Thymus (tissue), 11 donors: ENCODE measurements around the gene FBLN7. TPM values are rescaled to one million over a fixed set of nuclear protein-coding genes. Genes with fewer than 3 reads are reported as not detected.
"Not testable (repeated sequence)": the region's sequence is repeated elsewhere in the genome, so short reads cannot be mapped to it uniquely, and the experiment has no call there.

Experiments
- DNase-seq, 9 donors: peaks; one replicate each; pipeline ENCODE4 v3.0.0-alpha.2; 2013; ENCODE audit warnings: low spot score in 9 of 9, low read depth in 6 of 9, missing footprints in 1 of 9
- H3K27ac ChIP-seq, 2 donors: one replicate each; pipeline ENCODE4 v1.5.1; 2013; ENCODE audit warnings: control low read depth in 1 of 2, low read depth in 1 of 2, low read length in 1 of 2, mild to moderate bottlenecking in 1 of 2, moderate library complexity in 1 of 2
- H3K27me3 ChIP-seq, 2 donors: one replicate each; pipeline ENCODE4 v1.5.1; 2013; ENCODE audit warnings: low read length in 1 of 2; ENCODE audit not compliant: control insufficient read depth in 2 of 2, insufficient read depth in 1 of 2
- H3K36me3 ChIP-seq, 2 donors: one replicate each; pipeline ENCODE4 v1.5.1; 2013; ENCODE audit warnings: low read length in 1 of 2, mild to moderate bottlenecking in 1 of 2, moderate library complexity in 1 of 2; ENCODE audit not compliant: control insufficient read depth in 2 of 2, insufficient read depth in 2 of 2
- H3K4me1 ChIP-seq, 2 donors: one replicate each; pipeline ENCODE4 v1.5.1; 2013; ENCODE audit warnings: low read length in 2 of 2; ENCODE audit not compliant: control insufficient read depth in 2 of 2, insufficient read depth in 2 of 2
- H3K4me3 ChIP-seq, 2 donors: one replicate each; pipeline ENCODE4 v1.5.1; 2013; ENCODE audit warnings: low read length in 2 of 2, control low read depth in 1 of 2, mild to moderate bottlenecking in 1 of 2
- H3K9me3 ChIP-seq, 2 donors: one replicate each; pipeline ENCODE4 v1.5.1; 2013; ENCODE audit warnings: low read length in 1 of 2, mild to moderate bottlenecking in 1 of 2; ENCODE audit not compliant: control insufficient read depth in 2 of 2, insufficient read depth in 1 of 2
- WGBS: extraction: QIAGEN DNeasy Blood & Tissue Kit; methylation state at CpG from one replicate; pipeline ENCODE4 v1.1.7; 2013; 5-methylcytosine and 5-hydroxymethylcytosine counted together
- polyA plus RNA-seq: library from polyadenylated mRNA; stranded (reverse); fragments of 200-250 nt; gene quantifications from one replicate; pipeline ENCODE4 v1.2.3, GENCODE V29; 2013
- total RNA-seq: library from RNA; stranded (reverse); fragments of 120-200 nt; gene quantifications from one replicate; pipeline ENCODE4 v1.2.4, GENCODE V29; 2013
- donor health status: healthy.

The FBLN7 gene
- total and polyA plus RNA-seq, 2 donors: 4.8 to 6.0 TPM

DNA sequence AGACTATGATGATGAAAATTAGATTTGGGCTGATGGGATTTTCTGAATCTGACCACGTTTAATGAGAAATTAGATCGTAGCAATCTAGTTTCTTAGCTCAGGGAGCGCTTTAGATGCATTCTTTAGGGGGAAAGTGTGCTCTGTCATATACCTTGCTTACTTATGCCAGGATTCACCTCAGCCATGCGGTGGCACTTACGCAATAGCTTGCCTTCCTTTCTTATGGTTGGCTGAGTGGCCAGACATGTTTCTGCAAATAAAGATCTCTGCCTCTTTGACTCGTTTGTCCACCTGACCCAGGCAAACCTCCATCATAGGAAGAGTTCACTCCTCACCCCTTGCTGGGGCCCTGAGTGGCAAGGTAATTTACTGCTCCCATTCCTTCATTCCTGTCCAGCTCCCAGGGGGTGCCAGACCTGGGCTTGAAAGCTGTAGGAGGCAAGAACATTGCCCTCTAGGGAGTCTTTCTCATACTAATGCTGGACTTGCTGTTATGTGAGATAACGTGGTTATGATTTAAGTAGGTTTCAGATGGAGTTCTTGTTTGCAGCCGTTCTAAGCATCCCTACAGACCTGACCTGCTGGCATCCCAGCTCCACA, 57.1 kb downstream of the FBLN7 start:
- no peak for DNase-seq
- H3K9me3 ChIP-seq: no peaks in the 10 kb centered on the region
- H3K4me1 ChIP-seq: peaks cover 10 to 32% of the 10 kb centered on the region in 2 donors
- H3K27me3 ChIP-seq: no peaks in the 10 kb centered on the region
- H3K36me3 ChIP-seq: no peaks in the 10 kb centered on the region
- H3K27ac ChIP-seq: no peak overlapping the region
- H3K4me3 ChIP-seq: no peak overlapping the region
- WGBS: 96% methylated on average over 8 of the region's 8 CpGs

GRCh38 chr2:112195950-112196349, 57.8 kb downstream of the FBLN7 start:
- Histone ChIP-seq H3K4me1 (peaks cover 12 to 32% of the 10 kb centered on the region in 2 donors), H3K27me3 (no peaks in the 10 kb centered on the region), H3K36me3 (no peaks in the 10 kb centered on the region), H3K9me3 (peaks cover 0 to 3% of the 10 kb centered on the region in 2 donors), H3K4me3 (no peak overlapping the region), H3K27ac (peak overlapping the region in 1 of 2 donors; percentile 25)
- peak in 1 of 9 donors; percentile 57 for DNase-seq

DNA sequence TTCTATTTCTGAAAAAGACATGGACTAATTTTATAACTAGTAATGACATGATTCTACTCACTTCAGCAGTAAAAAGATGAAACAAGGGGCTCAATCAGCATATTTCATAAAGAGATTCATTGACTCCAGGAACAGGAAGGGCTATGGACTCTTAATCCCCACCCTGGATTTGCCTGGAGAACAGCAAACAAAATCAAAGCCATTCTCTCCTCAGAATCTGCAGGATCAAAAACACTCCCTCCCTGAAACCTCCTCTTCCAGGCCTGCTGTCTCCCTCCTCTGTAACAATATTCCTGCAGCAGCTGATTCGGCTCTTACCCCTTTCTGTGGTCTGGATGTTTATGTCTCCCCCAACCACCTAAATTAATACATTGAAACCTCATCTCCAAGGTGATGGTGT, 59.7 kb downstream of the FBLN7 start:
- H3K9me3 ChIP-seq: peaks cover 0 to 3% of the 10 kb centered on the region in 2 donors
- no peak overlapping the region for H3K27ac ChIP-seq
- H3K4me1 ChIP-seq: peaks cover 14 to 34% of the 10 kb centered on the region in 2 donors
- H3K36me3 ChIP-seq: no peaks in the 10 kb centered on the region
- no peaks in the 10 kb centered on the region for H3K27me3 ChIP-seq
- WGBS: 96% methylated on average over 1 of the region's 1 CpG
- H3K4me3 ChIP-seq: no peak overlapping the region
- no peak for DNase-seq

- H3K36me3 ChIP-seq: no peaks in the 10 kb centered on the region
- H3K9me3 ChIP-seq: peaks cover 0 to 3% of the 10 kb centered on the region in 2 donors
- H3K4me3 ChIP-seq: no peak overlapping the region
- no peak overlapping the region for H3K27ac ChIP-seq
- no peaks in the 10 kb centered on the region for H3K27me3 ChIP-seq
- no peak for DNase-seq
- peaks cover 14 to 34% of the 10 kb centered on the region in 2 donors for H3K4me1 ChIP-seq
Observed at GRCh38 chr2:112198780-112199179, 60.6 kb downstream of the FBLN7 start.

DNA sequence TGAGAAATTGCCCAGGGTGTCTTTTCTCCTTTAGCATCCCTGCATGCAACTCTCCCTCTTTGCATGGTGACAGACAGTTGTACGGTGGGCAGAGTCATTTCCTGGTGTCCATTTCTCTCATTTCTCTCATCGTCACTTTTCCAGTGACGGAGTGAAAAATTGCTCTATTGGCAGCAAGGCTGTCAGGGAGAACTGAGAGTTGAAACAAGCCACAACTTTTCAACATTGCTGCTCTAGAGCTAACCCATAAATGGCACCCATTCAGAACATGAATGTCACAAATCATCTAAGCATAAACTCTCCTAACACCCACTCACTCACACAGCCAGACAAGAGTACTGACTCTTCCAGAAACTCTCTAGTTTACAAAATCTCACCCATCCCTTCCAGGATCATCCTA, 61.0 kb downstream of the FBLN7 start:
- Histone ChIP-seq H3K4me3 (no peak overlapping the region), H3K27me3 (no peaks in the 10 kb centered on the region), H3K4me1 (peaks cover 13 to 30% of the 10 kb centered on the region in 2 donors), H3K9me3 (peaks cover 0 to 3% of the 10 kb centered on the region in 2 donors), H3K36me3 (no peaks in the 10 kb centered on the region), H3K27ac (no peak overlapping the region)
- no peak for DNase-seq
- WGBS: 94% methylated on average over 3 of the region's 3 CpGs

- no peak for DNase-seq
- WGBS: 96% methylated on average over 3 of the region's 3 CpGs
- no peak overlapping the region for H3K4me3 ChIP-seq
- peaks cover 3 to 5% of the 10 kb centered on the region in 2 donors for H3K4me1 ChIP-seq
- peaks cover 0 to 3% of the 10 kb centered on the region in 2 donors for H3K9me3 ChIP-seq
- no peak overlapping the region for H3K27ac ChIP-seq
- H3K36me3 ChIP-seq: no peaks in the 10 kb centered on the region
- H3K27me3 ChIP-seq: no peaks in the 10 kb centered on the region
Observed at GRCh38 chr2:112201696-112202430, 63.7 kb downstream of the FBLN7 start.

DNA sequence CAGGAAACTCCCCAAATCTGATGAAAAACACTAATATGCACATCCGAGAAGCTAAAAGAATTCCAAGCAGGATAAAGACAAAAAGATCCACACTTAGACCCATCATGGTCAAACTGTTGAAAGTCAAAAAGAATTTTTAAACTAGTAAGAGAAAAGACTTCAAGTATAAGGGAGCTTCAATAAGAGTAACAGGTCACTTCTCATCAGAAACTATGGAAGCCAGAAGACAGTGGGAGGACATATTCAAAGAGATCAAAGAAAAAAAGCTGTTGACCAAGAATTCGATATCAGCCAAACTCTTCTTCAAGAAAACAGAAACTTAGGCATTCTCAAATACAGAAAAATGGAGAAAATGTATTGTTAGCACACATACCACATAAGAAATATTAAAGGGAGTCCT, 66.2 kb downstream of the FBLN7 start:
- Histone ChIP-seq H3K27ac (no peak overlapping the region), H3K4me1 (peaks cover 3 to 5% of the 10 kb centered on the region in 2 donors), H3K36me3 (no peaks in the 10 kb centered on the region), H3K9me3 (peaks cover 0 to 3% of the 10 kb centered on the region in 2 donors), H3K4me3 (no peak overlapping the region), H3K27me3 (no peaks in the 10 kb centered on the region)
- DNase-seq: no peak
- WGBS: 96% methylated on average over 2 of the region's 2 CpGs

DNA sequence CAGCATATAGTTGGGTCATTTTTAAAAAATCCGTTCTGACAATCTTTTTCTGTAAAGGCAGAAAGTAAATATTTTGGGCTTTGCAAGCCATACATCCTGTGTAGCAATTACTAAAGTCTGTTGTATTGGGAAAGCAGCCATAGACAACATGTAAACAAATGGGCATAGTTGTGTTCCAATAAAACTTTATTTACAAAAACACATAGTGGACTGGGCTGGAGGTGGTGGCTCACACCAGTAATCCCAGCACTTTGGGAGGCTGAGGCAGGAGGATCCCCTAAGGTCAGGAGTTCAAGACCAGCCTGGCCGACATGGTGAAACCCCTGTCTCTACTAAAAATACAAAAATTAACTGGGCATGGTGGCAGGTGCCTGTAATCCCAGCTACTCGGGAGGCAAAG, 69.7 kb downstream of the FBLN7 start:
- WGBS: 97% methylated on average over 3 of the region's 3 CpGs
- H3K27me3 ChIP-seq, H3K9me3 ChIP-seq: not testable (repeated sequence)

DNA sequence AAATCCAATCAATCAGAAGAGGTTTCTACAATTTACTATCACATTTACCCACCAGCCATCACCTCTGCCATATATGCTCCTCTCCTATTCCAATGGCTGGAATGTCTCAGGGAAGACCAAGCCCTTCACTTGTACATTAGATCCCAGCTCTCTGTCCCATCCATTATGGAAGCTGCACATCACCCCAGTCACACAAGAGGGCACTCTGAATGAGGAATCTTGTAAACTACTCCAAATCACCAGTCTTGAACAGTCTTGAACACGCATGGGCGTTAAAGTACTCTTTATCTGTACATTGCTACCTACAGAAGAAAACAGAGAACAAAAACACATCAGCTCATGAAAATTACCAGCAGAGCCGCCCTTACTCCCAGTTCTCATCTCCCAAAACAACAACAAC, 78.0 kb downstream of the FBLN7 start:
- 97% methylated on average over 3 of the region's 3 CpGs for WGBS
- Histone ChIP-seq H3K27me3 (no peaks in the 10 kb centered on the region), H3K36me3 (peaks cover 18% of the 10 kb centered on the region in 2 donors), H3K9me3 (peaks cover 0 to 7% of the 10 kb centered on the region in 2 donors), H3K4me3 (no peak overlapping the region), H3K4me1 (no peaks in the 10 kb centered on the region), H3K27ac (no peak overlapping the region)
- DNase-seq: no peak

More for the DNA sequence above, 69.7 kb downstream of the FBLN7 start:
- not testable (repeated sequence) for H3K27ac ChIP-seq, DNase-seq, H3K4me1 ChIP-seq, H3K4me3 ChIP-seq
- peaks cover 10% of the 10 kb centered on the region in 2 donors for H3K36me3 ChIP-seq
